HepG2 (cell line): Measurements from ENCODE around the gene REP15. TPM values are rescaled to one million over a fixed set of nuclear protein-coding genes. Genes with fewer than 3 reads are reported as not detected.

Experiments
- CHCHD3 ChIP-seq: sonication (generic); formaldehyde crosslinking; IDR thresholded peaks from 2 replicates; pipeline ENCODE4 v1.8.0; 2022; ENCODE audit warnings: mild to moderate bottlenecking, missing genetic modification reagents, moderate library complexity
- E2F1 ChIP-seq: sonication (generic); formaldehyde crosslinking; IDR thresholded peaks from 2 replicates; pipeline ENCODE4 v1.5.0; 2020; ENCODE audit warnings: missing genetic modification reagents
- FOSL1 ChIP-seq: sonication (generic); formaldehyde crosslinking; IDR thresholded peaks from 2 replicates; pipeline ENCODE4 v1.9.0; 2021; ENCODE audit warnings: missing genetic modification reagents, borderline replicate concordance
- KAT2B ChIP-seq: fragments of 150-350 bp; IDR thresholded peaks from 2 replicates; pipeline ENCODE4 v1.6.1; 2014; ENCODE audit warnings: low read depth, low read length, borderline replicate concordance
- PRMT3 ChIP-seq: sonication (generic); formaldehyde crosslinking; IDR thresholded peaks from 2 replicates; pipeline ENCODE4 v1.8.1; 2022; ENCODE audit warnings: low read depth, mild to moderate bottlenecking, moderate library complexity, missing genetic modification reagents, borderline replicate concordance
- ZBED4 ChIP-seq: sonication (generic); formaldehyde crosslinking; IDR thresholded peaks from 2 replicates; pipeline ENCODE4 v1.4.0; 2020; ENCODE audit warnings: missing genetic modification reagents, borderline replicate concordance
- ZNF260 ChIP-seq: sonication (generic); formaldehyde crosslinking; IDR thresholded peaks from 2 replicates; pipeline ENCODE4 v1.4.0; 2020; ENCODE audit warnings: missing genetic modification reagents, low read depth, mild to moderate bottlenecking, borderline replicate concordance
- ZNF768 ChIP-seq: sonication (generic); formaldehyde crosslinking; IDR thresholded peaks from 2 replicates; pipeline ENCODE4 v1.4.0; 2020; ENCODE audit warnings: missing genetic modification reagents
- ZNF777 ChIP-seq: sonication (generic); formaldehyde crosslinking; IDR thresholded peaks from 2 replicates; pipeline ENCODE4 v1.4.0; 2020; ENCODE audit warnings: missing genetic modification reagents
- polyA plus RNA-seq, 8 experiments: library from polyadenylated mRNA; depleted of rRNA in 3 of 8; stranded (reverse) in 7 of 8; unstranded in 1 of 8; fragments of >200 nt; fragmentation: Illumina TruSeq in 4 of 8; extraction: Trizol in 4 of 8; gene quantifications; 2 replicates each; pipeline versions ENCODE4 v1.2.1 to v1.2.3, GENCODE V29; 2011 to 2016; ENCODE audit warnings: low read depth in 4 of 8, missing spikeins in 1 of 8, mixed read lengths in 1 of 8; ENCODE audit not compliant: insufficient read depth in 1 of 8
- total RNA-seq, 5 experiments: library from RNA; depleted of rRNA; stranded (reverse); fragments of >200 nt; fragmentation: Illumina TruSeq; extraction: Trizol; gene quantifications; 2 replicates each; pipeline ENCODE4 v1.2.3, GENCODE V29; 2016; ENCODE audit warnings: low read depth in 1 of 5
- TF ChIP-seq, protein P1 (sequence below): sonication (generic); formaldehyde crosslinking; IDR thresholded peaks from 2 replicates; pipeline ENCODE4 v1.4.0; 2020; ENCODE audit warnings: missing genetic modification reagents
- TF ChIP-seq, protein P2 (sequence below): IDR thresholded peaks from 2 replicates; pipeline ENCODE4 v1.6.1; 2016; ENCODE audit warnings: low read depth
- TF ChIP-seq, protein P3 (sequence below): sonication (generic); formaldehyde crosslinking; IDR thresholded peaks from 2 replicates; pipeline ENCODE4 v1.8.1; 2023; ENCODE audit warnings: mild to moderate bottlenecking, missing genetic modification reagents, borderline replicate concordance
- TF ChIP-seq, protein P4 (sequence below): sonication (generic); formaldehyde crosslinking; conservative IDR thresholded peaks from 2 replicates; pipeline ENCODE4 v1.4.0; 2020; ENCODE audit warnings: mild to moderate bottlenecking, missing genetic modification reagents, moderate library complexity

Gene REP15
- total and polyA plus RNA-seq, 2 of the 13 experiments (the other 11 are each of a cell fraction or from before 2014, with no cell fraction given): 0.12 to 0.64 TPM

DNA sequence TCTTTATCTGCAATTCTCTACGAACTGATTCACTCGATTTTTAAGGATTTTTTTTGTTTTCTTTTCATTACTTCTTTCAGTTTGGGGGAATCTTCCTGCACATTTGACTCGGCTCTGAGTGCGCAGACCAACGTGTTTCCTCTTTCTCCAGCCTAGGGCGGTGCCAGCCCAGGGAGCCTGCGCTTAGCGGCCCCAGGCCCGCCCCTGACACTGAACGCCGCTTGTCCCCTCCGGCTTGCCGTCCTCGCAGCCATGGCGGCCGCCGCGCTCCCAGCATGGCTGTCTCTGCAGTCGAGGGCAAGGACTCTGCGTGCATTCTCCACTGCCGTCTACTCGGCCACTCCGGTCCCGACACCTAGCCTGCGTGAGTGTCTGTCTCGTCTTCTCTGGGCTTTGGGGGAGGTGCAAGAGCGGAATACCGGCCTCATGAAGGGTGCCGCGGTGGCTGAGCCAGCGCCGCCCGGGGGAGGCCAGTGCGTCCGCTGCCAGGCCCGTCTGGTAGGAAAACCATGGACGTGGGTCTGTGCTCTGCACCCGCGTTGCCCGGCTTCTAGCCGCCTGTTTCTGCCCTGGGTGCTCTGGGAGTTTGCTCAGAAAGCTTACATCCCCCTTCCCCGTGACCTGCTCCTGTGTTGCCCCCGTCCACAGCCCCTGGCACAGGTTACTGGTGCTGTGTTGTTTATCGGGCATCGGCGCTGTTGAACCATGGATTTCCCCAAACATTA, 14.5 kb downstream of the REP15 start, which contains the start of gene MRPS35 (continued):
- TF ChIP-seq, protein P1, sequence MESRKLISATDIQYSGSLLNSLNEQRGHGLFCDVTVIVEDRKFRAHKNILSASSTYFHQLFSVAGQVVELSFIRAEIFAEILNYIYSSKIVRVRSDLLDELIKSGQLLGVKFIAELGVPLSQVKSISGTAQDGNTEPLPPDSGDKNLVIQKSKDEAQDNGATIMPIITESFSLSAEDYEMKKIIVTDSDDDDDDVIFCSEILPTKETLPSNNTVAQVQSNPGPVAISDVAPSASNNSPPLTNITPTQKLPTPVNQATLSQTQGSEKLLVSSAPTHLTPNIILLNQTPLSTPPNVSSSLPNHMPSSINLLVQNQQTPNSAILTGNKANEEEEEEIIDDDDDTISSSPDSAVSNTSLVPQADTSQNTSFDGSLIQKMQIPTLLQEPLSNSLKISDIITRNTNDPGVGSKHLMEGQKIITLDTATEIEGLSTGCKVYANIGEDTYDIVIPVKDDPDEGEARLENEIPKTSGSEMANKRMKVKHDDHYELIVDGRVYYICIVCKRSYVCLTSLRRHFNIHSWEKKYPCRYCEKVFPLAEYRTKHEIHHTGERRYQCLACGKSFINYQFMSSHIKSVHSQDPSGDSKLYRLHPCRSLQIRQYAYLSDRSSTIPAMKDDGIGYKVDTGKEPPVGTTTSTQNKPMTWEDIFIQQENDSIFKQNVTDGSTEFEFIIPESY (CRISPR knock-in tag): no peak
- peak; percentile 20; the same call in 1 of the 2 replicates for TF ChIP-seq ZBED4 (CRISPR knock-in tag)
- peak; percentile 87 for TF ChIP-seq ZNF768 (CRISPR knock-in tag)
- no peak for TF ChIP-seq PRMT3 (CRISPR knock-in tag)
- TF ChIP-seq E2F1: peak; percentile 79
- no peak for TF ChIP-seq FOSL1
- TF ChIP-seq, protein P2, sequence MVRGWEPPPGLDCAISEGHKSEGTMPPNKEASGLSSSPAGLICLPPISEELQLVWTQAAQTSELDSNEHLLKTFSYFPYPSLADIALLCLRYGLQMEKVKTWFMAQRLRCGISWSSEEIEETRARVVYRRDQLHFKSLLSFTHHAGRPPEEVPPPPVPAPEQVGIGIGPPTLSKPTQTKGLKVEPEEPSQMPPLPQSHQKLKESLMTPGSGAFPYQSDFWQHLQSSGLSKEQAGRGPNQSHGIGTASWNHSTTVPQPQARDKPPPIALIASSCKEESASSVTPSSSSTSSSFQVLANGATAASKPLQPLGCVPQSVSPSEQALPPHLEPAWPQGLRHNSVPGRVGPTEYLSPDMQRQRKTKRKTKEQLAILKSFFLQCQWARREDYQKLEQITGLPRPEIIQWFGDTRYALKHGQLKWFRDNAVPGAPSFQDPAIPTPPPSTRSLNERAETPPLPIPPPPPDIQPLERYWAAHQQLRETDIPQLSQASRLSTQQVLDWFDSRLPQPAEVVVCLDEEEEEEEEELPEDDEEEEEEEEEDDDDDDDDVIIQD (CRISPR knock-in tag): 0 out of 2 replicates have a peak, but pooled peaks have one; percentile 21
- peak; percentile 91 for TF ChIP-seq ZNF777
- TF ChIP-seq ZNF260 (CRISPR knock-in tag): no peak
- TF ChIP-seq, protein P3, sequence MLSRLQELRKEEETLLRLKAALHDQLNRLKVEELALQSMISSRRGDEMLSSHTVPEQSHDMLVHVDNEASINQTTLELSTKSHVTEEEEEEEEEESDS: peak; percentile 72; the same call in 1 of the 2 replicates
- TF ChIP-seq, protein P4, sequence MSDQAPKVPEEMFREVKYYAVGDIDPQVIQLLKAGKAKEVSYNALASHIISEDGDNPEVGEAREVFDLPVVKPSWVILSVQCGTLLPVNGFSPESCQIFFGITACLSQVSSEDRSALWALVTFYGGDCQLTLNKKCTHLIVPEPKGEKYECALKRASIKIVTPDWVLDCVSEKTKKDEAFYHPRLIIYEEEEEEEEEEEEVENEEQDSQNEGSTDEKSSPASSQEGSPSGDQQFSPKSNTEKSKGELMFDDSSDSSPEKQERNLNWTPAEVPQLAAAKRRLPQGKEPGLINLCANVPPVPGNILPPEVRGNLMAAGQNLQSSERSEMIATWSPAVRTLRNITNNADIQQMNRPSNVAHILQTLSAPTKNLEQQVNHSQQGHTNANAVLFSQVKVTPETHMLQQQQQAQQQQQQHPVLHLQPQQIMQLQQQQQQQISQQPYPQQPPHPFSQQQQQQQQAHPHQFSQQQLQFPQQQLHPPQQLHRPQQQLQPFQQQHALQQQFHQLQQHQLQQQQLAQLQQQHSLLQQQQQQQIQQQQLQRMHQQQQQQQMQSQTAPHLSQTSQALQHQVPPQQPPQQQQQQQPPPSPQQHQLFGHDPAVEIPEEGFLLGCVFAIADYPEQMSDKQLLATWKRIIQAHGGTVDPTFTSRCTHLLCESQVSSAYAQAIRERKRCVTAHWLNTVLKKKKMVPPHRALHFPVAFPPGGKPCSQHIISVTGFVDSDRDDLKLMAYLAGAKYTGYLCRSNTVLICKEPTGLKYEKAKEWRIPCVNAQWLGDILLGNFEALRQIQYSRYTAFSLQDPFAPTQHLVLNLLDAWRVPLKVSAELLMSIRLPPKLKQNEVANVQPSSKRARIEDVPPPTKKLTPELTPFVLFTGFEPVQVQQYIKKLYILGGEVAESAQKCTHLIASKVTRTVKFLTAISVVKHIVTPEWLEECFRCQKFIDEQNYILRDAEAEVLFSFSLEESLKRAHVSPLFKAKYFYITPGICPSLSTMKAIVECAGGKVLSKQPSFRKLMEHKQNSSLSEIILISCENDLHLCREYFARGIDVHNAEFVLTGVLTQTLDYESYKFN (CRISPR knock-in tag): peak; percentile 54
- TF ChIP-seq KAT2B: no peak
- TF ChIP-seq CHCHD3 (CRISPR knock-in tag): 0 out of 2 replicates have a peak, but pooled peaks have one; percentile 70
